Glomerular endothelial cell (primary cell): Measurements from ENCODE around the gene DVL1. TPM values are rescaled to one million over a fixed set of nuclear protein-coding genes. Genes with fewer than 3 reads are reported as not detected.

Experiments used
- DNase-seq: peaks from one replicate; pipeline ENCODE4 v3.0.0-alpha.2; 2011; ENCODE audit warnings: low read depth, low spot score; ENCODE audit errors: extremely low read depth
- total RNA-seq: library from RNA; depleted of rRNA; stranded (reverse); fragments of >200 nt; gene quantifications from 2 replicates; pipeline ENCODE4 v1.2.3, GENCODE V29; 2015

The DVL1 gene
- total RNA-seq, 1 donor from 2014 or later: 56.5 TPM

GRCh38 chr1:1342061-1342562 is 7.1 kb downstream of the DVL1 start:
- no peak for DNase-seq

- DNase-seq: no peak
Observed at GRCh38 chr1:1341549-1342021, 7.6 kb downstream of the DVL1 start.

GRCh38 chr1:1340791-1341548 is 8.2 kb downstream of the DVL1 start:
- no peak for DNase-seq

GRCh38 chr1:1340185-1340584 is 9.0 kb downstream of the DVL1 start:
- DNase-seq: no peak

- no peak for DNase-seq
Observed at GRCh38 chr1:1338278-1338677, 10.9 kb downstream of the DVL1 start.

- no peak for DNase-seq
Observed at GRCh38 chr1:1337793-1338147, 11.4 kb downstream of the DVL1 start.

GRCh38 chr1:1336931-1337792 is 12.1 kb downstream of the DVL1 start:
- no peak for DNase-seq

- no peak for DNase-seq
Observed at GRCh38 chr1:1336446-1336845, 12.8 kb downstream of the DVL1 start.

- no peak for DNase-seq
Observed at GRCh38 chr1:1335792-1336248, 13.4 kb downstream of the DVL1 start.

- DNase-seq: no peak
Observed at GRCh38 chr1:1335283-1335682, 13.9 kb downstream of the DVL1 start.

GRCh38 chr1:1334835-1335234 is 14.4 kb downstream of the DVL1 start:
- DNase-seq: no peak

GRCh38 chr1:1333551-1334241 is 15.5 kb downstream of the DVL1 start:
- no peak for DNase-seq

- no peak for DNase-seq
Observed at GRCh38 chr1:1332774-1333480, 16.3 kb downstream of the DVL1 start.

- DNase-seq: no peak
Observed at GRCh38 chr1:1332031-1332755, 17.0 kb downstream of the DVL1 start.

- no peak for DNase-seq
Observed at GRCh38 chr1:1331068-1331965, 17.9 kb downstream of the DVL1 start, which contains the start of gene TAS1R3. TSS of gene TAS1R3 (plus strand) at chr1:1331280. CDS start at chr1:1331346, 66 bp downstream.

- DNase-seq: no peak
Observed at GRCh38 chr1:1330366-1331067, 18.7 kb downstream of the DVL1 start.

GRCh38 chr1:1329304-1330210 is 19.7 kb downstream of the DVL1 start:
- no peak for DNase-seq
